Measurements from ENCODE around the gene DLG2. TPM values are rescaled to one million over a fixed set of nuclear protein-coding genes. Genes with fewer than 3 reads are reported as not detected.

Gene DLG2
- total and polyA plus RNA-seq, 9 of the 15 experiments (the other 6 are each of a cell fraction or from before 2014, with no cell fraction given) = 0.52 to 1.6 (median 0.95) TPM

DNA sequence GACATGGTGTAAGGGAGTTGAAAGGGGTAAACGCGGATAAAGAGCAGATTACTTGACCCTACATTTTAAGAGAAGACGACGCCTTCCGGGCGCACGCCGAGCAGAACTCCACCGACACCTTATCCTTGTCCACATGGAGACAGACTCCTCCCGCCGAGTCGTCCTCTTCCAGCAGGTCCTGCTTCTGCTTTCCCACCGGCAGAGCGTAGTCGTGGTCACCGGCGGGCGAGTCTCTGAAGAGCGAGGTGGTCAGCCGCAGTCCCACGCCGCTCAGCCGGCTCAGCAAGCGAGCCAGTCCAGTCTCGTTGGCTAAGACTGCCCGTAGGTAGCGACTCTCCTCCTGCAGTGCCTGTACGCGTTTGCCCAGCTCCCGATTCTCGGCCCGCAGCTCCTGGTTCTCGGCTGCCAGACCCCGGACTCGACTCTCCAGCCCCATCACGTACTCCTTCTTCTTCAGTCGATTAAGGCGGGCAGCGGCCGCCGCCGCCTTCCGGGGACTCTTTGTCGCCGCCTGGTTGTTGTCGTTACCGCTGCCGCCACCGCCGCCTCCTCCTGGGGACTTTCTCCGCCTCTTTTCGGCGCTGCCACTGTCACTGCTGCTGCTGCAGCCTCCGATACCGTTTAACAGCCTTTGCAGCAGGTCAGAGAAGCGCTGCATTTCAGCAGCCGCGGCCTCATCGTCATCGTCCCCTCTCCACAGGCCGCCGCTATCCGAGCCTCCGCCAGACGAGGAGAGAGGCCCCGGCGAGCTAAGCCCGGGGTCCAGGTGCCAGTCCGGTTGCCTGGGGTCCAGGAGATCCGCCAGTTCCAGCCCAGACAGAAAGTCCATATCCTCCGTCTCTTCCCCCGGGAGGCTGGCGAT, 36.8 kb upstream of the DLG2 start (continued):
- TF ChIP-seq ZNF589 (CRISPR knock-in tag; IDR thresholded peaks at IDR 0.05; ENCODE audit: low read depth) (no peak), MXI1 (IDR thresholded peaks at IDR 0.05; ENCODE audit: low read depth, low read length) (no peak), TBL1XR1 (IDR thresholded peaks at IDR 0.05; ENCODE audit: low read length in 2 of 2) (no peak), ZNF75A (CRISPR knock-in tag; IDR thresholded peaks at IDR 0.05) (no peak), ZNF274 (IDR thresholded peaks at IDR 0.05; ENCODE audit: borderline replicate concordance, low read depth, low read length) (no peak), FOXJ3 (CRISPR knock-in tag; IDR thresholded peaks at IDR 0.05) (no peak), YBX1 (IDR thresholded peaks at IDR 0.05) (no peak), TBP (optimal IDR thresholded peaks at IDR 0.05; ENCODE audit: low read depth, low read length) (no peak), PYGO2 (tag; IDR thresholded peaks at IDR 0.05) (no peak), NELFE (IDR thresholded peaks at IDR 0.05; ENCODE audit: insufficient read depth, insufficient read length) (no peak), MTA2 (IDR thresholded peaks at IDR 0.05; ENCODE audit: low read depth) (no peak), TRIM24 (IDR thresholded peaks at IDR 0.05) (no peak), ZKSCAN3 (CRISPR knock-in tag; IDR thresholded peaks at IDR 0.05) (no peak)
- TF ChIP-seq, protein P1, sequence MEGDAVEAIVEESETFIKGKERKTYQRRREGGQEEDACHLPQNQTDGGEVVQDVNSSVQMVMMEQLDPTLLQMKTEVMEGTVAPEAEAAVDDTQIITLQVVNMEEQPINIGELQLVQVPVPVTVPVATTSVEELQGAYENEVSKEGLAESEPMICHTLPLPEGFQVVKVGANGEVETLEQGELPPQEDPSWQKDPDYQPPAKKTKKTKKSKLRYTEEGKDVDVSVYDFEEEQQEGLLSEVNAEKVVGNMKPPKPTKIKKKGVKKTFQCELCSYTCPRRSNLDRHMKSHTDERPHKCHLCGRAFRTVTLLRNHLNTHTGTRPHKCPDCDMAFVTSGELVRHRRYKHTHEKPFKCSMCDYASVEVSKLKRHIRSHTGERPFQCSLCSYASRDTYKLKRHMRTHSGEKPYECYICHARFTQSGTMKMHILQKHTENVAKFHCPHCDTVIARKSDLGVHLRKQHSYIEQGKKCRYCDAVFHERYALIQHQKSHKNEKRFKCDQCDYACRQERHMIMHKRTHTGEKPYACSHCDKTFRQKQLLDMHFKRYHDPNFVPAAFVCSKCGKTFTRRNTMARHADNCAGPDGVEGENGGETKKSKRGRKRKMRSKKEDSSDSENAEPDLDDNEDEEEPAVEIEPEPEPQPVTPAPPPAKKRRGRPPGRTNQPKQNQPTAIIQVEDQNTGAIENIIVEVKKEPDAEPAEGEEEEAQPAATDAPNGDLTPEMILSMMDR (IDR thresholded peaks at IDR 0.05 in 2 of 3, conservative IDR thresholded peaks at IDR 0.05 in 1 of 3; ENCODE audit: insufficient read depth in 2 of 3, low read depth in 1 of 3, low read length in 3 of 3) = peak; percentile 71 to 84 (median 79)
- TF ChIP-seq, protein P2, sequence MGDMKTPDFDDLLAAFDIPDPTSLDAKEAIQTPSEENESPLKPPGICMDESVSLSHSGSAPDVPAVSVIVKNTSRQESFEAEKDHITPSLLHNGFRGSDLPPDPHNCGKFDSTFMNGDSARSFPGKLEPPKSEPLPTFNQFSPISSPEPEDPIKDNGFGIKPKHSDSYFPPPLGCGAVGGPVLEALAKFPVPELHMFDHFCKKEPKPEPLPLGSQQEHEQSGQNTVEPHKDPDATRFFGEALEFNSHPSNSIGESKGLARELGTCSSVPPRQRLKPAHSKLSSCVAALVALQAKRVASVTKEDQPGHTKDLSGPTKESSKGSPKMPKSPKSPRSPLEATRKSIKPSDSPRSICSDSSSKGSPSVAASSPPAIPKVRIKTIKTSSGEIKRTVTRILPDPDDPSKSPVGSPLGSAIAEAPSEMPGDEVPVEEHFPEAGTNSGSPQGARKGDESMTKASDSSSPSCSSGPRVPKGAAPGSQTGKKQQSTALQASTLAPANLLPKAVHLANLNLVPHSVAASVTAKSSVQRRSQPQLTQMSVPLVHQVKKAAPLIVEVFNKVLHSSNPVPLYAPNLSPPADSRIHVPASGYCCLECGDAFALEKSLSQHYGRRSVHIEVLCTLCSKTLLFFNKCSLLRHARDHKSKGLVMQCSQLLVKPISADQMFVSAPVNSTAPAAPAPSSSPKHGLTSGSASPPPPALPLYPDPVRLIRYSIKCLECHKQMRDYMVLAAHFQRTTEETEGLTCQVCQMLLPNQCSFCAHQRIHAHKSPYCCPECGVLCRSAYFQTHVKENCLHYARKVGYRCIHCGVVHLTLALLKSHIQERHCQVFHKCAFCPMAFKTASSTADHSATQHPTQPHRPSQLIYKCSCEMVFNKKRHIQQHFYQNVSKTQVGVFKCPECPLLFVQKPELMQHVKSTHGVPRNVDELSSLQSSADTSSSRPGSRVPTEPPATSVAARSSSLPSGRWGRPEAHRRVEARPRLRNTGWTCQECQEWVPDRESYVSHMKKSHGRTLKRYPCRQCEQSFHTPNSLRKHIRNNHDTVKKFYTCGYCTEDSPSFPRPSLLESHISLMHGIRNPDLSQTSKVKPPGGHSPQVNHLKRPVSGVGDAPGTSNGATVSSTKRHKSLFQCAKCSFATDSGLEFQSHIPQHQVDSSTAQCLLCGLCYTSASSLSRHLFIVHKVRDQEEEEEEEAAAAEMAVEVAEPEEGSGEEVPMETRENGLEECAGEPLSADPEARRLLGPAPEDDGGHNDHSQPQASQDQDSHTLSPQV (IDR thresholded peaks at IDR 0.05) = no peak
- TF ChIP-seq, protein P3, sequence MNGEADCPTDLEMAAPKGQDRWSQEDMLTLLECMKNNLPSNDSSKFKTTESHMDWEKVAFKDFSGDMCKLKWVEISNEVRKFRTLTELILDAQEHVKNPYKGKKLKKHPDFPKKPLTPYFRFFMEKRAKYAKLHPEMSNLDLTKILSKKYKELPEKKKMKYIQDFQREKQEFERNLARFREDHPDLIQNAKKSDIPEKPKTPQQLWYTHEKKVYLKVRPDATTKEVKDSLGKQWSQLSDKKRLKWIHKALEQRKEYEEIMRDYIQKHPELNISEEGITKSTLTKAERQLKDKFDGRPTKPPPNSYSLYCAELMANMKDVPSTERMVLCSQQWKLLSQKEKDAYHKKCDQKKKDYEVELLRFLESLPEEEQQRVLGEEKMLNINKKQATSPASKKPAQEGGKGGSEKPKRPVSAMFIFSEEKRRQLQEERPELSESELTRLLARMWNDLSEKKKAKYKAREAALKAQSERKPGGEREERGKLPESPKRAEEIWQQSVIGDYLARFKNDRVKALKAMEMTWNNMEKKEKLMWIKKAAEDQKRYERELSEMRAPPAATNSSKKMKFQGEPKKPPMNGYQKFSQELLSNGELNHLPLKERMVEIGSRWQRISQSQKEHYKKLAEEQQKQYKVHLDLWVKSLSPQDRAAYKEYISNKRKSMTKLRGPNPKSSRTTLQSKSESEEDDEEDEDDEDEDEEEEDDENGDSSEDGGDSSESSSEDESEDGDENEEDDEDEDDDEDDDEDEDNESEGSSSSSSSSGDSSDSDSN (IDR thresholded peaks at IDR 0.05; ENCODE audit: borderline replicate concordance in 1 of 2, low read depth in 2 of 2, low read length in 2 of 2) = peak; percentile 53 to 87; a peak in 3 of 4 replicates
- TF ChIP-seq, protein P4, sequence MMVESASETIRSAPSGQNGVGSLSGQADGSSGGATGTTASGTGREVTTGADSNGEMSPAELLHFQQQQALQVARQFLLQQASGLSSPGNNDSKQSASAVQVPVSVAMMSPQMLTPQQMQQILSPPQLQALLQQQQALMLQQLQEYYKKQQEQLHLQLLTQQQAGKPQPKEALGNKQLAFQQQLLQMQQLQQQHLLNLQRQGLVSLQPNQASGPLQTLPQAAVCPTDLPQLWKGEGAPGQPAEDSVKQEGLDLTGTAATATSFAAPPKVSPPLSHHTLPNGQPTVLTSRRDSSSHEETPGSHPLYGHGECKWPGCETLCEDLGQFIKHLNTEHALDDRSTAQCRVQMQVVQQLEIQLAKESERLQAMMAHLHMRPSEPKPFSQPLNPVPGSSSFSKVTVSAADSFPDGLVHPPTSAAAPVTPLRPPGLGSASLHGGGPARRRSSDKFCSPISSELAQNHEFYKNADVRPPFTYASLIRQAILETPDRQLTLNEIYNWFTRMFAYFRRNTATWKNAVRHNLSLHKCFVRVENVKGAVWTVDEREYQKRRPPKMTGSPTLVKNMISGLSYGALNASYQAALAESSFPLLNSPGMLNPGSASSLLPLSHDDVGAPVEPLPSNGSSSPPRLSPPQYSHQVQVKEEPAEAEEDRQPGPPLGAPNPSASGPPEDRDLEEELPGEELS (CRISPR knock-in tag; IDR thresholded peaks at IDR 0.05; ENCODE audit: borderline replicate concordance) = peak; percentile 85

All from K562 (cell line).